Hematopoietic multipotent progenitor cell treated with erythropoietin and hydrocortisone succinate and interleukin-3 and kit ligand, for 17 days (in vitro differentiated cells): ENCODE data around the gene GNGT2.
"Not testable (repeated sequence)": the region's sequence is repeated elsewhere in the genome, so short reads cannot be mapped to it uniquely, and the experiment has no call there.

Experiments
- DNase-seq: peaks from one replicate; pipeline ENCODE4 v3.0.0-alpha.2; 2015; ENCODE audit warnings: low spot score

GNGT2 gene

GRCh38 chr17:49203796-49204195, 6.6 kb downstream of the GNGT2 start:
- DNase-seq = no peak

- no peak for DNase-seq
These were observed 8.9 kb downstream of the GNGT2 start for GRCh38 chr17:49201481-49201927.

- DNase-seq = no peak
These were observed 9.8 kb downstream of the GNGT2 start for GRCh38 chr17:49200423-49201083.

- no peak for DNase-seq
These were observed 12.2 kb downstream of the GNGT2 start for GRCh38 chr17:49198211-49198610.

- DNase-seq = no peak
These were observed 12.9 kb downstream of the GNGT2 start for GRCh38 chr17:49197346-49197998.

GRCh38 chr17:49196520-49196919, 13.9 kb downstream of the GNGT2 start:
- no peak for DNase-seq

- no peak for DNase-seq
These were observed 14.6 kb downstream of the GNGT2 start for GRCh38 chr17:49195751-49196150.

- no peak for DNase-seq
These were observed 16.1 kb downstream of the GNGT2 start for GRCh38 chr17:49194297-49194607.

GRCh38 chr17:49193513-49194296, 16.7 kb downstream of the GNGT2 start:
- peak; percentile 24 for DNase-seq

- peak; percentile 93 for DNase-seq
These were observed 18.2 kb downstream of the GNGT2 start for GRCh38 chr17:49191917-49192741.

GRCh38 chr17:49191409-49191916, 18.9 kb downstream of the GNGT2 start:
- no peak for DNase-seq

GRCh38 chr17:49190932-49191331, 19.4 kb downstream of the GNGT2 start:
- no peak for DNase-seq

- DNase-seq = no peak
These were observed 23.1 kb downstream of the GNGT2 start for GRCh38 chr17:49187301-49187700.

- DNase-seq = not testable (repeated sequence)
These were observed 25.0 kb downstream of the GNGT2 start for GRCh38 chr17:49185381-49185780.

GRCh38 chr17:49184522-49184921, 25.9 kb downstream of the GNGT2 start:
- DNase-seq = not testable (repeated sequence)

- no peak for DNase-seq
These were observed 26.6 kb downstream of the GNGT2 start for GRCh38 chr17:49183801-49184200.

GRCh38 chr17:49183341-49183740, 27.0 kb downstream of the GNGT2 start:
- DNase-seq = no peak

- no peak for DNase-seq
These were observed 29.3 kb downstream of the GNGT2 start for GRCh38 chr17:49180998-49181635.

- DNase-seq = peak; percentile 72
These were observed 30.1 kb downstream of the GNGT2 start for GRCh38 chr17:49180303-49180702.

GRCh38 chr17:49175978-49176377, 34.4 kb downstream of the GNGT2 start:
- not testable (repeated sequence) for DNase-seq

- not testable (repeated sequence) for DNase-seq
These were observed 39.7 kb downstream of the GNGT2 start for GRCh38 chr17:49170711-49171110.
